Neural progenitor cell (in vitro differentiated cells): ENCODE data around the gene TSHZ2. TPM values are rescaled to one million over a fixed set of nuclear protein-coding genes. Genes with fewer than 3 reads are reported as not detected.

Source experiments
- DNase-seq: peaks from one replicate; pipeline ENCODE4 v3.0.0-alpha.2; 2016; ENCODE audit warnings: low spot score
- H2AFZ ChIP-seq: fragments of 200-600 bp; sonication (generic); replicated peaks from 2 replicates; pipeline ENCODE4 v1.6.1; 2016; ENCODE audit warnings: antibody characterized with exemption
- H3F3A ChIP-seq: fragments of 200-600 bp; sonication (generic); 2 replicates; pipeline ENCODE4 v1.6.1; 2016; ENCODE audit warnings: antibody characterized with exemption, low read depth
- H3K27ac ChIP-seq: fragments of 200-600 bp; sonication (generic); 2 replicates; pipeline ENCODE4 v1.5.1; 2016; ENCODE audit warnings: mild to moderate bottlenecking
- H3K27me3 ChIP-seq: fragments of 200-600 bp; sonication (generic); 2 replicates; pipeline ENCODE4 v1.6.1; 2016; ENCODE audit warnings: mild to moderate bottlenecking, moderate library complexity
- H3K36me3 ChIP-seq: fragments of 200-600 bp; sonication (generic); 2 replicates; pipeline ENCODE4 v1.5.1; 2016
- H3K4me1 ChIP-seq: fragments of 200-600 bp; sonication (generic); 2 replicates; pipeline ENCODE4 v1.6.1; 2016; ENCODE audit warnings: mixed run types
- H3K4me2 ChIP-seq: fragments of 200-600 bp; sonication (generic); 2 replicates; pipeline ENCODE4 v1.6.1; 2016
- H3K4me3 ChIP-seq: fragments of 200-600 bp; sonication (generic); 2 replicates; pipeline ENCODE4 v1.5.1; 2016
- H3K79me2 ChIP-seq: fragments of 200-600 bp; sonication (generic); 2 replicates; pipeline ENCODE4 v1.6.1; 2016; ENCODE audit warnings: low read depth
- H3K9ac ChIP-seq: fragments of 200-600 bp; sonication (generic); 2 replicates; pipeline ENCODE4 v1.6.1; 2016
- H3K9me3 ChIP-seq: fragments of 200-600 bp; sonication (generic); 2 replicates; pipeline ENCODE4 v1.5.1; 2016; ENCODE audit warnings: low read depth
- H4K20me1 ChIP-seq: fragments of 200-600 bp; sonication (generic); 2 replicates; pipeline ENCODE4 v1.6.1; 2016; ENCODE audit warnings: low read depth
- H3K27ac Mint-ChIP-seq: 3 replicates; pipeline ENCODE4 v1.8.0; 2021; ENCODE audit warnings: mixed read lengths
- H3K27me3 Mint-ChIP-seq: 2 replicates; pipeline ENCODE4 v1.8.0; 2022; ENCODE audit warnings: low read depth, mild to moderate bottlenecking, inconsistent platforms, moderate library complexity, mixed read lengths; ENCODE audit not compliant: insufficient read depth
- H3K36me3 Mint-ChIP-seq: 3 replicates; pipeline ENCODE4 v1.8.0; 2021; ENCODE audit warnings: mixed read lengths
- H3K4me1 Mint-ChIP-seq: 3 replicates; pipeline ENCODE4 v1.8.0; 2021; ENCODE audit warnings: mixed read lengths
- H3K4me3 Mint-ChIP-seq: 3 replicates; pipeline ENCODE4 v1.8.0; 2021; ENCODE audit warnings: mild to moderate bottlenecking, moderate library complexity, mixed read lengths
- H3K9me3 Mint-ChIP-seq: 3 replicates; pipeline ENCODE4 v1.8.0; 2020; ENCODE audit warnings: mixed read lengths
- CTCF ChIP-seq: fragments of 200-600 bp; sonication (generic); IDR thresholded peaks from 2 replicates; pipeline ENCODE4 v1.5.1; 2017; ENCODE audit warnings: antibody characterized with exemption, mild to moderate bottlenecking
- EZH2 ChIP-seq: fragments of 200-600 bp; sonication (generic); IDR thresholded peaks from 2 replicates; pipeline ENCODE4 v1.6.1; 2017; ENCODE audit warnings: antibody characterized with exemption, mild to moderate bottlenecking, moderate library complexity
- EZH2phosphoT487 ChIP-seq: fragments of 200-600 bp; sonication (generic); IDR thresholded peaks from 2 replicates; pipeline ENCODE4 v1.6.1; 2017; ENCODE audit warnings: antibody characterized with exemption
- total RNA-seq: library from RNA; depleted of rRNA; stranded (reverse); fragments of >200 nt; gene quantifications from 2 replicates; pipeline ENCODE4 v1.2.3, GENCODE V29; 2015; ENCODE audit warnings: low replicate concordance

The TSHZ2 gene
- total RNA-seq, 1 donor from 2014 or later, result 1.8 TPM

GRCh38 chr20:53162251-53162835 is 190.2 kb downstream of the TSHZ2 start:
- peak; percentile 47 for TF ChIP-seq CTCF
- TF ChIP-seq EZH2phosphoT487, result no peak
- no peak for TF ChIP-seq EZH2
- no peaks in the 10 kb centered on the region for H3K9me3 Mint-ChIP-seq
- Histone ChIP-seq H3K4me3 (no peak overlapping the region), H3K36me3 (no peaks in the 10 kb centered on the region), H3K79me2 (no peaks in the 10 kb centered on the region), H3F3A (no peaks in the 10 kb centered on the region), H3K9me3 (no peaks in the 10 kb centered on the region), H3K9ac (no peak overlapping the region), H4K20me1 (no peaks in the 10 kb centered on the region), H2AFZ (peak overlapping the region; percentile 74), H3K27me3 (no peaks in the 10 kb centered on the region), H3K4me1 (peaks cover 13% of the 10 kb centered on the region), H3K4me2 (peak overlapping the region; percentile 45), H3K27ac (no peak overlapping the region)
- H3K27me3 Mint-ChIP-seq, result peaks cover 5% of the 10 kb centered on the region
- peak overlapping the region; percentile 28 for H3K27ac Mint-ChIP-seq
- peak; percentile 65 for DNase-seq
- peaks cover 9% of the 10 kb centered on the region for H3K4me1 Mint-ChIP-seq
- H3K36me3 Mint-ChIP-seq, result no peaks in the 10 kb centered on the region
- peak overlapping the region; percentile 14 for H3K4me3 Mint-ChIP-seq

GRCh38 chr20:53163486-53163885 is 191.3 kb downstream of the TSHZ2 start:
- Mint-ChIP-seq H3K36me3 (no peaks in the 10 kb centered on the region), H3K4me3 (no peak overlapping the region), H3K27ac (no peak overlapping the region), H3K27me3 (peaks cover 3% of the 10 kb centered on the region), H3K4me1 (peaks cover 9% of the 10 kb centered on the region), H3K9me3 (no peaks in the 10 kb centered on the region)
- Histone ChIP-seq H3K9me3 (no peaks in the 10 kb centered on the region), H3K79me2 (no peaks in the 10 kb centered on the region), H3K36me3 (no peaks in the 10 kb centered on the region), H3K4me3 (no peak overlapping the region), H3K27me3 (no peaks in the 10 kb centered on the region), H4K20me1 (no peaks in the 10 kb centered on the region), H3K9ac (no peak overlapping the region), H3K4me2 (no peak overlapping the region), H3K4me1 (peaks cover 13% of the 10 kb centered on the region), H3K27ac (no peak overlapping the region), H3F3A (no peaks in the 10 kb centered on the region), H2AFZ (no peak overlapping the region)
- no peak for DNase-seq
- no peak for TF ChIP-seq CTCF

- Histone ChIP-seq H3K27ac (no peak overlapping the region), H3F3A (no peaks in the 10 kb centered on the region), H2AFZ (no peak overlapping the region), H3K4me2 (no peak overlapping the region), H3K9me3 (no peaks in the 10 kb centered on the region), H3K4me3 (no peak overlapping the region), H3K9ac (no peak overlapping the region), H3K36me3 (no peaks in the 10 kb centered on the region), H4K20me1 (no peaks in the 10 kb centered on the region), H3K79me2 (no peaks in the 10 kb centered on the region), H3K4me1 (peaks cover 13% of the 10 kb centered on the region), H3K27me3 (no peaks in the 10 kb centered on the region)
- no peaks in the 10 kb centered on the region for H3K36me3 Mint-ChIP-seq
- H3K4me1 Mint-ChIP-seq, result peaks cover 9% of the 10 kb centered on the region
- no peaks in the 10 kb centered on the region for H3K9me3 Mint-ChIP-seq
- DNase-seq, result no peak
- no peak overlapping the region for H3K27ac Mint-ChIP-seq
- TF ChIP-seq EZH2phosphoT487 (no peak), EZH2 (no peak), CTCF (no peak)
- no peak overlapping the region for H3K4me3 Mint-ChIP-seq
- peaks cover 3% of the 10 kb centered on the region for H3K27me3 Mint-ChIP-seq
Measured at GRCh38 chr20:53164072-53164471, 191.9 kb downstream of the TSHZ2 start.
